Cardiac muscle cell (in vitro differentiated cells and primary cell): ENCODE results near the gene DDX19B. TPM values are rescaled to one million over a fixed set of nuclear protein-coding genes. Genes with fewer than 3 reads are reported as not detected.
A peak's percentile ranks its signal among the peaks of the same experiment; 100 is the strongest.

Experiments
- DNase-seq, 2 donors: peaks; one replicate each; pipeline versions ENCODE4 v3.0.0 to v3.0.0-alpha.2; 2010 to 2017; ENCODE audit warnings: low read depth in 1 of 2, low spot score in 1 of 2
- H3K27ac ChIP-seq: fragments of 200-600 bp; sonication (generic); 2 replicates; pipeline ENCODE4 v1.5.1; 2016
- H3K27me3 ChIP-seq: fragments of 200-600 bp; sonication (generic); 2 replicates; pipeline ENCODE4 v1.6.0; 2016; ENCODE audit warnings: control low read depth
- H3K36me3 ChIP-seq: fragments of 200-600 bp; sonication (generic); 2 replicates; pipeline ENCODE4 v1.5.1; 2016; ENCODE audit warnings: control low read depth
- H3K4me1 ChIP-seq: fragments of 200-600 bp; sonication (generic); 2 replicates; pipeline ENCODE4 v1.8.1; 2017; ENCODE audit warnings: low read depth, mild to moderate bottlenecking, mixed run types
- H3K4me3 ChIP-seq: fragments of 200-600 bp; sonication (generic); 2 replicates; pipeline ENCODE4 v1.5.1; 2016; ENCODE audit warnings: mild to moderate bottlenecking
- H3K9me3 ChIP-seq: fragments of 200-600 bp; sonication (generic); 2 replicates; pipeline ENCODE4 v1.5.1; 2017; ENCODE audit warnings: low read depth, mild to moderate bottlenecking, control low read depth
- CTCF ChIP-seq: IDR thresholded peaks from 2 replicates; pipeline ENCODE4 v1.5.1; 2012; ENCODE audit warnings: low read depth, mild to moderate bottlenecking, low read length
- polyA plus RNA-seq: library from polyadenylated mRNA; unstranded; fragments of >200 nt; fragmentation: Nextera tagmentation; extraction: Ambion mirVana; gene quantifications from 2 replicates; pipeline ENCODE4 v1.2.1, GENCODE V29; 2016
- total RNA-seq: library from RNA; depleted of rRNA; stranded (reverse); fragments of >200 nt; gene quantifications from 2 replicates; pipeline ENCODE4 v1.2.3, GENCODE V29; 2016

The DDX19B gene
- total and polyA plus RNA-seq, 2 experiments from 2014 or later: 39.7 to 40.1 TPM

GRCh38 chr16:70374213-70374612 lies 75.2 kb downstream of the DDX19B start:
- no peaks in the 10 kb centered on the region for H3K4me1 ChIP-seq
- no peak for TF ChIP-seq CTCF
- H3K36me3 ChIP-seq: peaks cover 18% of the 10 kb centered on the region
- H3K4me3 ChIP-seq: no peak overlapping the region
- H3K27ac ChIP-seq: no peak overlapping the region
- no peaks in the 10 kb centered on the region for H3K9me3 ChIP-seq
- DNase-seq: no peak
- H3K27me3 ChIP-seq: no peaks in the 10 kb centered on the region

- TF ChIP-seq CTCF: no peak
- DNase-seq: no peak
- Histone ChIP-seq H3K36me3 (peaks cover 14% of the 10 kb centered on the region), H3K4me3 (no peak overlapping the region), H3K4me1 (peaks cover 8% of the 10 kb centered on the region), H3K9me3 (no peaks in the 10 kb centered on the region), H3K27ac (peak overlapping the region; percentile 74), H3K27me3 (no peaks in the 10 kb centered on the region)
These were observed 76.9 kb downstream of the DDX19B start for GRCh38 chr16:70375636-70376611.

GRCh38 chr16:70377782-70378181 lies 78.8 kb downstream of the DDX19B start:
- H3K4me1 ChIP-seq: peaks cover 8% of the 10 kb centered on the region
- DNase-seq: no peak
- H3K27me3 ChIP-seq: no peaks in the 10 kb centered on the region
- no peak for TF ChIP-seq CTCF
- H3K4me3 ChIP-seq: no peak overlapping the region
- H3K36me3 ChIP-seq: peaks cover 10% of the 10 kb centered on the region
- H3K27ac ChIP-seq: no peak overlapping the region
- H3K9me3 ChIP-seq: no peaks in the 10 kb centered on the region

GRCh38 chr16:70378869-70379493 lies 80.0 kb downstream of the DDX19B start:
- Histone ChIP-seq H3K27me3 (no peaks in the 10 kb centered on the region), H3K27ac (peak overlapping the region; percentile 85), H3K36me3 (peaks cover 10% of the 10 kb centered on the region), H3K4me1 (peaks cover 8% of the 10 kb centered on the region), H3K9me3 (no peaks in the 10 kb centered on the region), H3K4me3 (no peak overlapping the region)
- no peak for TF ChIP-seq CTCF
- DNase-seq: no peak

- Histone ChIP-seq H3K27ac (peak overlapping the region; percentile 85), H3K36me3 (peaks cover 18% of the 10 kb centered on the region), H3K4me1 (peaks cover 8% of the 10 kb centered on the region), H3K9me3 (no peaks in the 10 kb centered on the region), H3K27me3 (no peaks in the 10 kb centered on the region), H3K4me3 (peak overlapping the region; percentile 45)
- peak; percentile 58 to 88 for DNase-seq
- no peak for TF ChIP-seq CTCF
These were observed 81.4 kb downstream of the DDX19B start for GRCh38 chr16:70380248-70380918.
